ENCODE results near the gene TMEM117.
A peak's percentile ranks its signal among the peaks of the same experiment; 100 is the strongest.

The TMEM117 gene

GRCh38 chr12:44389896-44390295, 554.0 kb downstream of the TMEM117 start:
- TF ChIP-seq CTCF (IDR thresholded peaks at IDR 0.05; ENCODE audit: low read depth, low read length, missing control alignments), result no peak
- DNase-seq (ENCODE audit: low read depth), result no peak
- no peak overlapping the region for H3K4me3 ChIP-seq (ENCODE audit: low read depth, low read length)

- TF ChIP-seq CTCF (IDR thresholded peaks at IDR 0.05; ENCODE audit: low read depth, low read length, missing control alignments), result no peak
- no peak for DNase-seq (ENCODE audit: low read depth)
- H3K4me3 ChIP-seq (ENCODE audit: low read depth, low read length), result no peak overlapping the region
Observed at GRCh38 chr12:44397631-44398030, 561.8 kb downstream of the TMEM117 start.

- no peak overlapping the region for H3K4me3 ChIP-seq (ENCODE audit: low read depth, low read length)
- TF ChIP-seq CTCF (IDR thresholded peaks at IDR 0.05; ENCODE audit: low read depth, low read length, missing control alignments), result no peak
- no peak for DNase-seq (ENCODE audit: low read depth)
Observed at GRCh38 chr12:44403185-44403584, 567.3 kb downstream of the TMEM117 start.

- no peak overlapping the region for H3K4me3 ChIP-seq (ENCODE audit: low read depth, low read length)
- no peak for TF ChIP-seq CTCF (IDR thresholded peaks at IDR 0.05; ENCODE audit: low read depth, low read length, missing control alignments)
- no peak for DNase-seq (ENCODE audit: low read depth)
Observed at GRCh38 chr12:44405297-44405696, 569.4 kb downstream of the TMEM117 start.

- DNase-seq (ENCODE audit: low read depth), result no peak
- H3K4me3 ChIP-seq (ENCODE audit: low read depth, low read length), result no peak overlapping the region
- TF ChIP-seq CTCF (IDR thresholded peaks at IDR 0.05; ENCODE audit: low read depth, low read length, missing control alignments), result no peak
Observed at GRCh38 chr12:44422559-44422958, 586.7 kb downstream of the TMEM117 start.

- no peak overlapping the region for H3K4me3 ChIP-seq (ENCODE audit: low read depth, low read length)
- DNase-seq (ENCODE audit: low read depth), result no peak
- TF ChIP-seq CTCF (IDR thresholded peaks at IDR 0.05; ENCODE audit: low read depth, low read length, missing control alignments), result no peak
Observed at GRCh38 chr12:44428825-44429224, 592.9 kb downstream of the TMEM117 start.

- no peak for TF ChIP-seq CTCF (IDR thresholded peaks at IDR 0.05; ENCODE audit: low read depth, low read length, missing control alignments)
- no peak overlapping the region for H3K4me3 ChIP-seq (ENCODE audit: low read depth, low read length)
- peak; percentile 34 for DNase-seq (ENCODE audit: low read depth)
Observed at GRCh38 chr12:44431647-44432343, 595.9 kb downstream of the TMEM117 start.

All from GM12864 (cell line).